SK-N-SH (cell line): ENCODE measurements around the gene SLC16A5. TPM values are rescaled to one million over a fixed set of nuclear protein-coding genes. Genes with fewer than 3 reads are reported as not detected.

ENCODE experiments used
- CTCF ChIA-PET: fragments of 300-600, 350-600 bp; formaldehyde crosslinking; extraction: SDS; loops from one replicate; lab custom pipeline; 2021; lab: Yijun Ruan, JAX
- POLR2A ChIA-PET: fragments of 350-600 bp; sonication (Branson Sonifier 250); formaldehyde crosslinking; extraction: SDS; loops from one replicate; lab custom pipeline; 2020; ENCODE audit warnings: antibody characterized with exemption, inconsistent platforms; lab: Yijun Ruan, JAX
- DNase-seq: peaks from one replicate; pipeline ENCODE4 v3.0.0; 2012
- H2AFZ ChIP-seq: fragments of 200-600 bp; sonication (generic); 2 replicates; pipeline ENCODE4 v1.8.1; 2016; ENCODE audit warnings: antibody characterized with exemption, mild to moderate bottlenecking, low read depth
- H3F3A ChIP-seq: fragments of 200-600 bp; sonication (generic); replicated peaks from 2 replicates; pipeline ENCODE3; 2016; ENCODE audit warnings: antibody characterized with exemption, mild to moderate bottlenecking; ENCODE audit not compliant: insufficient read depth
- H3K27ac ChIP-seq, 2 experiments: fragments of 200-500 bp in 1 of 2; fragments of 200-600 bp in 1 of 2; sonication (Bioruptor generic) in 1 of 2; sonication (generic), shearing (Covaris generic) in 1 of 2; 2 replicates each; pipeline versions ENCODE4 v1.5.1 to v1.6.1; 2014 to 2016; ENCODE audit warnings: low read depth in 2 of 2, inconsistent platforms in 1 of 2, low read length in 1 of 2, mild to moderate bottlenecking in 1 of 2, mixed read lengths in 1 of 2
- H3K27me3 ChIP-seq: fragments of 200-600 bp; sonication (generic), shearing (Covaris generic); 2 replicates; pipeline ENCODE4 v1.6.1; 2016; ENCODE audit warnings: mixed run types; ENCODE audit not compliant: insufficient read depth
- H3K36me3 ChIP-seq, 2 experiments: fragments of 200-500 bp in 1 of 2; fragments of 200-600 bp in 1 of 2; sonication (Bioruptor generic) in 1 of 2; sonication (generic) in 1 of 2; replicated peaks in 1 of 2; 2 replicates each; pipeline versions ENCODE3 to v1.5.1; 2014 to 2016; ENCODE audit warnings: low read length in 1 of 2, mild to moderate bottlenecking in 1 of 2; ENCODE audit not compliant: insufficient read depth in 2 of 2, control insufficient read depth in 1 of 2
- H3K4me1 ChIP-seq, 2 experiments: fragments of 200-500 bp in 1 of 2; fragments of 200-600 bp in 1 of 2; sonication (Bioruptor generic) in 1 of 2; sonication (generic), shearing (Covaris generic) in 1 of 2; 2 replicates each; pipeline versions ENCODE4 v1.5.1 to v1.6.1; 2014 to 2016; ENCODE audit warnings: low read depth in 1 of 2, low read length in 1 of 2, mixed run types in 1 of 2; ENCODE audit not compliant: insufficient read depth in 2 of 2, control insufficient read depth in 1 of 2
- H3K4me2 ChIP-seq: fragments of 200-600 bp; sonication (generic), shearing (Covaris generic); 2 replicates; pipeline ENCODE4 v1.6.1; 2017; ENCODE audit warnings: mixed run types
- H3K4me3 ChIP-seq, 2 experiments: fragments of 200-500 bp in 1 of 2; fragments of 200-600 bp in 1 of 2; sonication (Bioruptor generic) in 1 of 2; sonication (generic), shearing (Covaris generic) in 1 of 2; 2 replicates each; pipeline versions ENCODE4 v1.5.1 to v1.8.1; 2014 to 2016; ENCODE audit warnings: low read depth in 2 of 2, inconsistent platforms in 1 of 2, low read length in 1 of 2, mild to moderate bottlenecking in 1 of 2, mixed read lengths in 1 of 2, moderate library complexity in 1 of 2
- H3K79me2 ChIP-seq: fragments of 200-600 bp; sonication (generic); 2 replicates; pipeline ENCODE4 v1.8.1; 2017; ENCODE audit warnings: mild to moderate bottlenecking; ENCODE audit not compliant: insufficient read depth
- H3K9ac ChIP-seq: fragments of 200-600 bp; sonication (generic); 2 replicates; pipeline ENCODE4 v1.6.1; 2017; ENCODE audit warnings: mixed run types
- H3K9me2 ChIP-seq: fragments of 200-600 bp; sonication (generic); 2 replicates; pipeline ENCODE4 v1.6.1; 2017; ENCODE audit warnings: mixed run types
- H3K9me3 ChIP-seq: fragments of 200-600 bp; sonication (generic); 2 replicates; pipeline ENCODE4 v1.6.1; 2017; ENCODE audit warnings: mixed run types, mild to moderate bottlenecking, moderate library complexity
- H4K20me1 ChIP-seq: fragments of 200-600 bp; sonication (generic); 2 replicates; pipeline ENCODE4 v1.6.1; 2017; ENCODE audit warnings: mild to moderate bottlenecking, mixed run types; ENCODE audit not compliant: insufficient read depth
- CHD2 ChIP-seq: fragments of 150-350 bp; IDR thresholded peaks from 2 replicates; pipeline ENCODE4 v1.6.1; 2018; ENCODE audit warnings: low read length; ENCODE audit not compliant: partially characterized antibody
- ELF1 ChIP-seq: IDR thresholded peaks from 2 replicates; pipeline ENCODE4 v1.4.0; 2012
- EP300 ChIP-seq, 2 experiments: IDR thresholded peaks; 2 replicates each; pipeline versions ENCODE4 v1.4.0 to v1.6.1; 2012; ENCODE audit warnings: borderline replicate concordance in 1 of 2, low read depth in 1 of 2, low read length in 1 of 2
- EZH2phosphoT487 ChIP-seq: fragments of 200-600 bp; sonication (generic); IDR thresholded peaks from 2 replicates; pipeline ENCODE4 v1.6.1; 2017; ENCODE audit warnings: low read depth, mixed run types, mild to moderate bottlenecking, antibody characterized with exemption, moderate library complexity, borderline replicate concordance
- FOXJ3 ChIP-seq: sonication (generic); formaldehyde crosslinking; IDR thresholded peaks from 2 replicates; pipeline ENCODE4 v1.5.1; 2020; ENCODE audit warnings: mild to moderate bottlenecking, missing genetic modification reagents
- GATA2 ChIP-seq: sonication (generic); formaldehyde crosslinking; IDR thresholded peaks from 2 replicates; pipeline ENCODE4 v1.5.0; 2020; ENCODE audit warnings: mild to moderate bottlenecking, missing genetic modification reagents
- MEF2A ChIP-seq: IDR thresholded peaks from 2 replicates; pipeline ENCODE4 v1.4.0; 2012; ENCODE audit warnings: low read depth, borderline replicate concordance
- MXI1 ChIP-seq: IDR thresholded peaks from 2 replicates; pipeline ENCODE4 v1.6.1; 2012; ENCODE audit warnings: mild to moderate bottlenecking, low read depth, low read length, improper control_type of control experiment
- RFX5 ChIP-seq: IDR thresholded peaks from 2 replicates; pipeline ENCODE4 v1.6.1; 2012; ENCODE audit warnings: mild to moderate bottlenecking, improper control_type of control experiment, low read length
- RXRA ChIP-seq: IDR thresholded peaks from 2 replicates; pipeline ENCODE4 v1.4.0; 2012; ENCODE audit warnings: low read depth, mild to moderate bottlenecking, borderline replicate concordance
- SIN3A ChIP-seq: IDR thresholded peaks from 2 replicates; pipeline ENCODE4 v1.6.1; 2012; ENCODE audit warnings: low read depth, mild to moderate bottlenecking, low read length, moderate library complexity, borderline replicate concordance
- SMC3 ChIP-seq: IDR thresholded peaks from 2 replicates; pipeline ENCODE4 v1.6.1; 2012; ENCODE audit warnings: low read depth, low read length, improper control_type of control experiment
- TAF1 ChIP-seq: IDR thresholded peaks from 2 replicates; pipeline ENCODE4 v1.6.1; 2012; ENCODE audit warnings: low read depth, mild to moderate bottlenecking, low read length, moderate library complexity, borderline replicate concordance
- YY1 ChIP-seq: IDR thresholded peaks from 2 replicates; pipeline ENCODE4 v1.4.0; 2012; ENCODE audit warnings: low read depth, mild to moderate bottlenecking
- WGBS: methylation state at CpG from one replicate; pipeline ENCODE4 v1.1.6; 2017; ENCODE audit warnings: low lambda C conversion rate; 5-methylcytosine and 5-hydroxymethylcytosine counted together
- polyA plus RNA-seq, 3 experiments: library from polyadenylated mRNA; depleted of rRNA; stranded (reverse); fragments of >200 nt; gene quantifications; 2 replicates each; pipeline ENCODE4 v1.2.3, GENCODE V29; 2012
- TF ChIP-seq, protein P1 (sequence below): IDR thresholded peaks from 2 replicates; pipeline ENCODE4 v1.4.0; 2012; ENCODE audit warnings: low read depth, borderline replicate concordance
- TF ChIP-seq, protein P2 (sequence below): IDR thresholded peaks from 2 replicates; pipeline ENCODE4 v1.6.1; 2012; ENCODE audit warnings: mild to moderate bottlenecking, low read depth, low read length, moderate library complexity
- TF ChIP-seq, protein P3 (sequence below): IDR thresholded peaks from 2 replicates; pipeline ENCODE4 v1.4.0; 2012; ENCODE audit warnings: low read depth, borderline replicate concordance
- TF ChIP-seq, protein P4 (sequence below): fragments of 150-350 bp; IDR thresholded peaks from 2 replicates; pipeline ENCODE4 v1.6.1; 2016; ENCODE audit warnings: mild to moderate bottlenecking, low read depth, low read length
- TF ChIP-seq, protein P5 (sequence below): fragments of 200-600 bp; sonication (generic); IDR thresholded peaks from 2 replicates; pipeline ENCODE4 v1.6.1; 2017; ENCODE audit warnings: antibody characterized with exemption, mild to moderate bottlenecking, moderate library complexity

The SLC16A5 gene
- polyA plus RNA-seq, 1 of the 3 experiments (the other 2 are of a cell fraction) = 0.03 TPM

DNA sequence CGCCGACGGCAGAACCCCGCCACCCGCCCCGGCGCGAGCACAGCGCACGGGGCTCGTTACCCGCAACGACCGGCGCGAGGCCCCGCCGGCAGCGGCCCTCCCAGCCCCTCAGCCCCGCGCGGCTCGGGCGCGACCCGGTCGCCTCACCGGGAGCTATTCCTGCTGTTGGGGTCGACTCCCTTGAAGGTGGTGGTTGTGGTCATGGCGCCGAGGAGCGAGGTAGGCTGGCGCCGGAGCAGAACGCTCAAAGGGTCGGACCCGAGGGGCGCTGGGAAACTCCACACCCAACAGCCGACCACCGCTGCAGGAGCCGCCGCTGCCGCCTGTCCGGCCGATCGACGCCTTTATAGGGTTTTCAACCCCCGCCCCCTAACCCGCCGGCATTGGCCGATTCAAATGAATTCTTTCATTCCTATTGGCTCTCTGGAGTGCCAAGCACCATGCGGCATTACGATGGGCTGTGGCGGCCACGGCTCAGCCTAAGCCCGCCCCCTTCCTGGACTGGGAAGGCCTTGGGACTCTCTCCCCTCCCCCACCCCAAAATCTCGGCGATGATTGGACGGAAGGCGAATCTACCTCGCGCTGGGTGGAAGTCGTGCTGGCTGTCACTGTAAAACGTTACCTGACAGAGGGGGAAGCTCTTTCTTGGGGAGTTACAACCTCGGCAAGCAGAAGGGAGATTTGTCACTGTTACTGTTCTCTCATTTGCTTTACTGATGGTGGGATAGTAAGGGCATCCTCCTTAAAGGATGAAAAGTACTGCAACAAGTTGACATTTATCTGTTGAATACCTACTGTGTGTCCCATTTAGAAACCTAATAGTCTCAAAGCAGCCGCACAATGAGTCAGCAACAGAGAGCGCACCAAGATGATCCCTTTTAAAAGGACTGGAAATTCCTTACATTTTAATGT is 66.7 kb downstream of the SLC16A5 start, which contains the start of gene JPT1:
JPT1 (minus strand) TSS at position 318 of the 912 bp plus-strand sequence; CDS start at position 203, 115 bp downstream.
- H3K79me2 ChIP-seq = peaks cover 55% of the 10 kb centered on the region
- peak; percentile 99 for DNase-seq
- no peaks in the 10 kb centered on the region for H3K27me3 ChIP-seq
- CTCF ChIA-PET = interaction anchor here (1.1 to 1.9 kb wide), 5 partner anchors 9 to 48 kb away, joined by 3 to 8 read pairs (median 4); partner anchors contain the start of gene NT5C
- H3K4me2 ChIP-seq = peak within 1 kb of the TSS; percentile 81
- H3K9me3 ChIP-seq = no peaks in the 10 kb centered on the region
- H3K9ac ChIP-seq = peak within 1 kb of the TSS; percentile 75
- peaks cover 15% of the 10 kb centered on the region; the same call in 1 of the 2 replicates for H4K20me1 ChIP-seq
- H3K27ac ChIP-seq = peak within 1 kb of the TSS; percentile 53 to 85
- H3F3A ChIP-seq = peaks cover 22% of the 10 kb centered on the region
- H3K4me1 ChIP-seq = peaks cover 5 to 8% of the 10 kb centered on the region in 2 experiments; a peak in 3 of 4 replicates
- peak within 1 kb of the TSS; percentile 78 for H2AFZ ChIP-seq
- H3K36me3 ChIP-seq = peaks cover 0 to 19% of the 10 kb centered on the region in 2 experiments
- WGBS = 3% methylated on average over 42 of the region's 67 CpGs
- no peaks in the 10 kb centered on the region for H3K9me2 ChIP-seq
- POLR2A ChIA-PET = interaction anchor here (0.6 to 1.9 kb wide), 12 partner anchors 9 to 165 kb away, joined by 3 to 14 read pairs (median 3); partner anchors contain the start of genes ARMC7, GGA3, MRPS7 and NT5C
- H3K4me3 ChIP-seq = peak within 1 kb of the TSS; percentile 73 to 77
- TF ChIP-seq YY1 (no peak; the same call in 1 of the 2 replicates), CHD2 (peak; percentile 98), MXI1 (peak; percentile 99), GATA2 (CRISPR knock-in tag) (no peak), MEF2A (no peak), SMC3 (no peak), EP300 (IDR thresholded peaks at IDR 0.05; ENCODE audit: borderline replicate concordance in 1 of 2, low read depth in 1 of 2, low read length in 1 of 2) (no peak), RFX5 (peak; percentile 77), EZH2phosphoT487 (no peak), SIN3A (peak; percentile 95), TAF1 (peak; percentile 98), FOXJ3 (CRISPR knock-in tag) (no peak), ELF1 (peak; percentile 71), RXRA (no peak)
- TF ChIP-seq, protein P1, sequence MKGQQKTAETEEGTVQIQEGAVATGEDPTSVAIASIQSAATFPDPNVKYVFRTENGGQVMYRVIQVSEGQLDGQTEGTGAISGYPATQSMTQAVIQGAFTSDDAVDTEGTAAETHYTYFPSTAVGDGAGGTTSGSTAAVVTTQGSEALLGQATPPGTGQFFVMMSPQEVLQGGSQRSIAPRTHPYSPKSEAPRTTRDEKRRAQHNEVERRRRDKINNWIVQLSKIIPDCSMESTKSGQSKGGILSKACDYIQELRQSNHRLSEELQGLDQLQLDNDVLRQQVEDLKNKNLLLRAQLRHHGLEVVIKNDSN = no peak
- TF ChIP-seq, protein P2, sequence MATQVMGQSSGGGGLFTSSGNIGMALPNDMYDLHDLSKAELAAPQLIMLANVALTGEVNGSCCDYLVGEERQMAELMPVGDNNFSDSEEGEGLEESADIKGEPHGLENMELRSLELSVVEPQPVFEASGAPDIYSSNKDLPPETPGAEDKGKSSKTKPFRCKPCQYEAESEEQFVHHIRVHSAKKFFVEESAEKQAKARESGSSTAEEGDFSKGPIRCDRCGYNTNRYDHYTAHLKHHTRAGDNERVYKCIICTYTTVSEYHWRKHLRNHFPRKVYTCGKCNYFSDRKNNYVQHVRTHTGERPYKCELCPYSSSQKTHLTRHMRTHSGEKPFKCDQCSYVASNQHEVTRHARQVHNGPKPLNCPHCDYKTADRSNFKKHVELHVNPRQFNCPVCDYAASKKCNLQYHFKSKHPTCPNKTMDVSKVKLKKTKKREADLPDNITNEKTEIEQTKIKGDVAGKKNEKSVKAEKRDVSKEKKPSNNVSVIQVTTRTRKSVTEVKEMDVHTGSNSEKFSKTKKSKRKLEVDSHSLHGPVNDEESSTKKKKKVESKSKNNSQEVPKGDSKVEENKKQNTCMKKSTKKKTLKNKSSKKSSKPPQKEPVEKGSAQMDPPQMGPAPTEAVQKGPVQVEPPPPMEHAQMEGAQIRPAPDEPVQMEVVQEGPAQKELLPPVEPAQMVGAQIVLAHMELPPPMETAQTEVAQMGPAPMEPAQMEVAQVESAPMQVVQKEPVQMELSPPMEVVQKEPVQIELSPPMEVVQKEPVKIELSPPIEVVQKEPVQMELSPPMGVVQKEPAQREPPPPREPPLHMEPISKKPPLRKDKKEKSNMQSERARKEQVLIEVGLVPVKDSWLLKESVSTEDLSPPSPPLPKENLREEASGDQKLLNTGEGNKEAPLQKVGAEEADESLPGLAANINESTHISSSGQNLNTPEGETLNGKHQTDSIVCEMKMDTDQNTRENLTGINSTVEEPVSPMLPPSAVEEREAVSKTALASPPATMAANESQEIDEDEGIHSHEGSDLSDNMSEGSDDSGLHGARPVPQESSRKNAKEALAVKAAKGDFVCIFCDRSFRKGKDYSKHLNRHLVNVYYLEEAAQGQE = no peak; the same call in 1 of the 2 replicates
- TF ChIP-seq, protein P3, sequence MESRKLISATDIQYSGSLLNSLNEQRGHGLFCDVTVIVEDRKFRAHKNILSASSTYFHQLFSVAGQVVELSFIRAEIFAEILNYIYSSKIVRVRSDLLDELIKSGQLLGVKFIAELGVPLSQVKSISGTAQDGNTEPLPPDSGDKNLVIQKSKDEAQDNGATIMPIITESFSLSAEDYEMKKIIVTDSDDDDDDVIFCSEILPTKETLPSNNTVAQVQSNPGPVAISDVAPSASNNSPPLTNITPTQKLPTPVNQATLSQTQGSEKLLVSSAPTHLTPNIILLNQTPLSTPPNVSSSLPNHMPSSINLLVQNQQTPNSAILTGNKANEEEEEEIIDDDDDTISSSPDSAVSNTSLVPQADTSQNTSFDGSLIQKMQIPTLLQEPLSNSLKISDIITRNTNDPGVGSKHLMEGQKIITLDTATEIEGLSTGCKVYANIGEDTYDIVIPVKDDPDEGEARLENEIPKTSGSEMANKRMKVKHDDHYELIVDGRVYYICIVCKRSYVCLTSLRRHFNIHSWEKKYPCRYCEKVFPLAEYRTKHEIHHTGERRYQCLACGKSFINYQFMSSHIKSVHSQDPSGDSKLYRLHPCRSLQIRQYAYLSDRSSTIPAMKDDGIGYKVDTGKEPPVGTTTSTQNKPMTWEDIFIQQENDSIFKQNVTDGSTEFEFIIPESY = no peak
- TF ChIP-seq, protein P4, sequence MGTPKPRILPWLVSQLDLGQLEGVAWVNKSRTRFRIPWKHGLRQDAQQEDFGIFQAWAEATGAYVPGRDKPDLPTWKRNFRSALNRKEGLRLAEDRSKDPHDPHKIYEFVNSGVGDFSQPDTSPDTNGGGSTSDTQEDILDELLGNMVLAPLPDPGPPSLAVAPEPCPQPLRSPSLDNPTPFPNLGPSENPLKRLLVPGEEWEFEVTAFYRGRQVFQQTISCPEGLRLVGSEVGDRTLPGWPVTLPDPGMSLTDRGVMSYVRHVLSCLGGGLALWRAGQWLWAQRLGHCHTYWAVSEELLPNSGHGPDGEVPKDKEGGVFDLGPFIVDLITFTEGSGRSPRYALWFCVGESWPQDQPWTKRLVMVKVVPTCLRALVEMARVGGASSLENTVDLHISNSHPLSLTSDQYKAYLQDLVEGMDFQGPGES = peak; percentile 95
- TF ChIP-seq, protein P5, sequence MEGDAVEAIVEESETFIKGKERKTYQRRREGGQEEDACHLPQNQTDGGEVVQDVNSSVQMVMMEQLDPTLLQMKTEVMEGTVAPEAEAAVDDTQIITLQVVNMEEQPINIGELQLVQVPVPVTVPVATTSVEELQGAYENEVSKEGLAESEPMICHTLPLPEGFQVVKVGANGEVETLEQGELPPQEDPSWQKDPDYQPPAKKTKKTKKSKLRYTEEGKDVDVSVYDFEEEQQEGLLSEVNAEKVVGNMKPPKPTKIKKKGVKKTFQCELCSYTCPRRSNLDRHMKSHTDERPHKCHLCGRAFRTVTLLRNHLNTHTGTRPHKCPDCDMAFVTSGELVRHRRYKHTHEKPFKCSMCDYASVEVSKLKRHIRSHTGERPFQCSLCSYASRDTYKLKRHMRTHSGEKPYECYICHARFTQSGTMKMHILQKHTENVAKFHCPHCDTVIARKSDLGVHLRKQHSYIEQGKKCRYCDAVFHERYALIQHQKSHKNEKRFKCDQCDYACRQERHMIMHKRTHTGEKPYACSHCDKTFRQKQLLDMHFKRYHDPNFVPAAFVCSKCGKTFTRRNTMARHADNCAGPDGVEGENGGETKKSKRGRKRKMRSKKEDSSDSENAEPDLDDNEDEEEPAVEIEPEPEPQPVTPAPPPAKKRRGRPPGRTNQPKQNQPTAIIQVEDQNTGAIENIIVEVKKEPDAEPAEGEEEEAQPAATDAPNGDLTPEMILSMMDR = no peak
